Left ventricle myocardium inferior (tissue), 1 donor: ENCODE data around the gene FTO. TPM values are rescaled to one million over a fixed set of nuclear protein-coding genes. Genes with fewer than 3 reads are reported as not detected.

Experiments
- DNase-seq: peaks from one replicate; pipeline ENCODE4 v3.0.0-alpha.2; 2020
- H3K27ac ChIP-seq: fragments of 200-600 bp; replicated peaks from 2 replicates; pipeline ENCODE4 v1.8.0; 2021
- H3K27me3 ChIP-seq: fragments of 200-600 bp; 2 replicates; pipeline ENCODE4 v1.8.0; 2021; ENCODE audit warnings: low read depth
- H3K36me3 ChIP-seq: fragments of 200-600 bp; 2 replicates; pipeline ENCODE4 v1.8.0; 2021
- H3K4me1 ChIP-seq: fragments of 200-600 bp; 2 replicates; pipeline ENCODE4 v1.8.0; 2021
- H3K4me3 ChIP-seq: fragments of 200-600 bp; 2 replicates; pipeline ENCODE4 v1.8.0; 2021; ENCODE audit warnings: mild to moderate bottlenecking, moderate library complexity
- H3K9me3 ChIP-seq: fragments of 200-600 bp; replicated peaks from 2 replicates; pipeline ENCODE4 v1.8.0; 2021
- intact Hi-C: fragments of 100-400 bp; cut with micrococcal nuclease; formaldehyde crosslinking; loops from one replicate; pipeline ENCODE4 v1.11.0; 2022
- total RNA-seq: library from RNA; stranded (reverse); fragmentation: NEBNext Ultra II Directional; extraction: Animal tissue kit (Norgen Biotek cat#: 25700); gene quantifications from one replicate; pipeline ENCODE4 v1.2.1, GENCODE V29; 2021
- TF ChIP-seq, protein P1 (sequence below): fragments of 200-600 bp; IDR thresholded peaks from 2 replicates; pipeline ENCODE4 v1.8.0; 2021; ENCODE audit warnings: antibody characterized with exemption, mild to moderate bottlenecking, borderline replicate concordance
- donor health status: DM: no; HTN: yes; CAD: no; lungs with severe emphysema.

FTO gene
- total RNA-seq, 1 donor from 2014 or later, result 78.4 TPM

GRCh38 chr16:53989597-53989996 lies 285.6 kb downstream of the FTO start:
- intact Hi-C loops, result no loop called here
- Histone ChIP-seq H3K4me1 (peaks cover 21% of the 10 kb centered on the region), H3K9me3 (no peaks in the 10 kb centered on the region), H3K27me3 (no peaks in the 10 kb centered on the region), H3K27ac (no peak overlapping the region), H3K4me3 (no peak overlapping the region), H3K36me3 (no peaks in the 10 kb centered on the region)
- no peak for DNase-seq
- TF ChIP-seq, protein P1, sequence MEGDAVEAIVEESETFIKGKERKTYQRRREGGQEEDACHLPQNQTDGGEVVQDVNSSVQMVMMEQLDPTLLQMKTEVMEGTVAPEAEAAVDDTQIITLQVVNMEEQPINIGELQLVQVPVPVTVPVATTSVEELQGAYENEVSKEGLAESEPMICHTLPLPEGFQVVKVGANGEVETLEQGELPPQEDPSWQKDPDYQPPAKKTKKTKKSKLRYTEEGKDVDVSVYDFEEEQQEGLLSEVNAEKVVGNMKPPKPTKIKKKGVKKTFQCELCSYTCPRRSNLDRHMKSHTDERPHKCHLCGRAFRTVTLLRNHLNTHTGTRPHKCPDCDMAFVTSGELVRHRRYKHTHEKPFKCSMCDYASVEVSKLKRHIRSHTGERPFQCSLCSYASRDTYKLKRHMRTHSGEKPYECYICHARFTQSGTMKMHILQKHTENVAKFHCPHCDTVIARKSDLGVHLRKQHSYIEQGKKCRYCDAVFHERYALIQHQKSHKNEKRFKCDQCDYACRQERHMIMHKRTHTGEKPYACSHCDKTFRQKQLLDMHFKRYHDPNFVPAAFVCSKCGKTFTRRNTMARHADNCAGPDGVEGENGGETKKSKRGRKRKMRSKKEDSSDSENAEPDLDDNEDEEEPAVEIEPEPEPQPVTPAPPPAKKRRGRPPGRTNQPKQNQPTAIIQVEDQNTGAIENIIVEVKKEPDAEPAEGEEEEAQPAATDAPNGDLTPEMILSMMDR, result no peak

GRCh38 chr16:53991754-53992378 lies 287.9 kb downstream of the FTO start:
- TF ChIP-seq, protein P1, result no peak
- intact Hi-C loops, result no loop called here
- no peak overlapping the region for H3K4me3 ChIP-seq
- no peaks in the 10 kb centered on the region for H3K9me3 ChIP-seq
- H3K27ac ChIP-seq, result no peak overlapping the region
- no peaks in the 10 kb centered on the region for H3K36me3 ChIP-seq
- DNase-seq, result no peak
- H3K27me3 ChIP-seq, result no peaks in the 10 kb centered on the region
- H3K4me1 ChIP-seq, result peaks cover 31% of the 10 kb centered on the region

DNA sequence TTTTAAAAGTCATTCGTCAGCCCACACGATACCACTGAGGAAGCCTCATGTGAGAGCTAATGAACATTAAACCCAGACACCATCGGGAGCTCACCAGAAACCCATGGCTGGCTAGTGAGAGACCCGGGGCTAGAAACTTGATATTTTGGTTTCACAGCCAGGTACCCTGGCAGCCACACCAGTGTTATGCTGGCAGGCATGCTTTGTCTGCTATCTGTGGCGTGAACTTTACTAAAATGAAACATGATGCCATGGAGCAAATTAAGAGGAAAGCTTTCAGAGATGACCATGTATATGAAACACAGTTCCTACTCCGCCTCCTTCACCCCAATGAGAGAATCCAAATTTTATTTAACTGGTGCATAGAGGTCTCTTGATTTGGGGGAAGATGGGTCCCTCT lies 291.4 kb downstream of the FTO start:
- H3K4me3 ChIP-seq, result no peak overlapping the region
- H3K9me3 ChIP-seq, result no peaks in the 10 kb centered on the region
- TF ChIP-seq, protein P1, result no peak
- DNase-seq, result peak; percentile 17
- H3K4me1 ChIP-seq, result peaks cover 39% of the 10 kb centered on the region
- peak overlapping the region; percentile 58 for H3K27ac ChIP-seq
- no peaks in the 10 kb centered on the region for H3K27me3 ChIP-seq
- H3K36me3 ChIP-seq, result no peaks in the 10 kb centered on the region
- intact Hi-C loops, result no loop called here

DNA sequence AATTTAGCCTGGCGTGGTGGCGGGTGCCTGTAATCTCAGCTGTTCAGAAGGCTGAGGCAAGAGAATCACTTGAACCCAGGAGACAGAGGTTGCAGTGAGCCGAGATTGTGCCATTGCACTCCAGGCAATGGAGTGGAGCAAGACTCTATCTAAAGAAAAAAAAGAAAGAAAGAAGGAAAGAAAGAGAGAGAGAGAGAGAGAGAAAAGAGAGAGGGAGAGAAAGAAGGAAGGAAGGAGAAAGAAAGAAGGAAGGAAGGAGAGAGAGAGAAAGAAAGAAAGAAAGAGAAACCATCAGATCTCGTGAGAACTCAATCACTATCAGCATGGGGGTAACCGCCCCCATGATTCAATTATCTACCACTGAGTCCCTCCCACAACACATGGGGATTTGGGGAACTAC lies 293.0 kb downstream of the FTO start:
- H3K27ac ChIP-seq, result no peak overlapping the region
- H3K36me3 ChIP-seq, result no peaks in the 10 kb centered on the region
- H3K9me3 ChIP-seq, result no peaks in the 10 kb centered on the region
- DNase-seq, result no peak
- intact Hi-C loops, result no loop called here
- TF ChIP-seq, protein P1, result no peak
- no peaks in the 10 kb centered on the region for H3K27me3 ChIP-seq
- peaks cover 26% of the 10 kb centered on the region for H3K4me1 ChIP-seq
- no peak overlapping the region for H3K4me3 ChIP-seq

- H3K4me3 ChIP-seq, result no peak overlapping the region
- H3K27ac ChIP-seq, result no peak overlapping the region
- no peaks in the 10 kb centered on the region for H3K27me3 ChIP-seq
- H3K36me3 ChIP-seq, result no peaks in the 10 kb centered on the region
- TF ChIP-seq, protein P1, result no peak
- no peaks in the 10 kb centered on the region for H3K9me3 ChIP-seq
- DNase-seq, result no peak
- intact Hi-C loops, result no loop called here
- H3K4me1 ChIP-seq, result peaks cover 18% of the 10 kb centered on the region
Observed at GRCh38 chr16:53998024-53998810, 294.3 kb downstream of the FTO start.
